C4-2B (cell line): Measurements from ENCODE around the gene RCSD1.

ENCODE experiments used
- H3K27ac ChIP-seq: fragments of 450-650 bp; 2 replicates; pipeline ENCODE4 v1.5.1; 2017
- ZFX ChIP-seq: fragments of 450-650 bp; IDR thresholded peaks from 2 replicates; pipeline ENCODE4 v1.6.1; 2017
- TF ChIP-seq, protein P1 (sequence below): fragments of 450-650 bp; conservative IDR thresholded peaks from 2 replicates; pipeline ENCODE4 v1.5.1; 2017; ENCODE audit warnings: mild to moderate bottlenecking

The RCSD1 gene

DNA sequence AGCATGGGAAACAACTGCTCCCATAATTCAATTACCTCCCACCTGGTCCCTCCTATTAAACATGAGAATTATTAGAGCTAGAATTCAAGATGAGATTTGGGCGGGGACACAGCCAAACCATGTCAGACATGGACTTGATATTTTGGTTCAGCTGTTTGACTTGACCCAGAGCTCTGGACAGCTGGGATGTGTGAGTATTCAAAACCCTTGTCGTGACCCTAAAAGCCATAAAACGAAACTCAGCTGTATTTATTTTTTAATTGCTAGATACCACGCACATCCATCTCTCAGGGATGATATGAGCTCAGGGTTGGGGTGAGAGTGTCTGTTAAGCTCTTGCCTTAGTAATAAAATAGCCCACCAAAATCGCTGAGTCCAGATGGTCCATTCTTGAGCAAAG lies 45.4 kb downstream of the RCSD1 start:
- H3K27ac ChIP-seq: no peak overlapping the region
- TF ChIP-seq, protein P1, sequence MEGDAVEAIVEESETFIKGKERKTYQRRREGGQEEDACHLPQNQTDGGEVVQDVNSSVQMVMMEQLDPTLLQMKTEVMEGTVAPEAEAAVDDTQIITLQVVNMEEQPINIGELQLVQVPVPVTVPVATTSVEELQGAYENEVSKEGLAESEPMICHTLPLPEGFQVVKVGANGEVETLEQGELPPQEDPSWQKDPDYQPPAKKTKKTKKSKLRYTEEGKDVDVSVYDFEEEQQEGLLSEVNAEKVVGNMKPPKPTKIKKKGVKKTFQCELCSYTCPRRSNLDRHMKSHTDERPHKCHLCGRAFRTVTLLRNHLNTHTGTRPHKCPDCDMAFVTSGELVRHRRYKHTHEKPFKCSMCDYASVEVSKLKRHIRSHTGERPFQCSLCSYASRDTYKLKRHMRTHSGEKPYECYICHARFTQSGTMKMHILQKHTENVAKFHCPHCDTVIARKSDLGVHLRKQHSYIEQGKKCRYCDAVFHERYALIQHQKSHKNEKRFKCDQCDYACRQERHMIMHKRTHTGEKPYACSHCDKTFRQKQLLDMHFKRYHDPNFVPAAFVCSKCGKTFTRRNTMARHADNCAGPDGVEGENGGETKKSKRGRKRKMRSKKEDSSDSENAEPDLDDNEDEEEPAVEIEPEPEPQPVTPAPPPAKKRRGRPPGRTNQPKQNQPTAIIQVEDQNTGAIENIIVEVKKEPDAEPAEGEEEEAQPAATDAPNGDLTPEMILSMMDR: no peak
- TF ChIP-seq ZFX: no peak

GRCh38 chr1:167676205-167676915 lies 46.3 kb downstream of the RCSD1 start:
- H3K27ac ChIP-seq: no peak overlapping the region
- TF ChIP-seq, protein P1: no peak
- TF ChIP-seq ZFX: no peak

DNA sequence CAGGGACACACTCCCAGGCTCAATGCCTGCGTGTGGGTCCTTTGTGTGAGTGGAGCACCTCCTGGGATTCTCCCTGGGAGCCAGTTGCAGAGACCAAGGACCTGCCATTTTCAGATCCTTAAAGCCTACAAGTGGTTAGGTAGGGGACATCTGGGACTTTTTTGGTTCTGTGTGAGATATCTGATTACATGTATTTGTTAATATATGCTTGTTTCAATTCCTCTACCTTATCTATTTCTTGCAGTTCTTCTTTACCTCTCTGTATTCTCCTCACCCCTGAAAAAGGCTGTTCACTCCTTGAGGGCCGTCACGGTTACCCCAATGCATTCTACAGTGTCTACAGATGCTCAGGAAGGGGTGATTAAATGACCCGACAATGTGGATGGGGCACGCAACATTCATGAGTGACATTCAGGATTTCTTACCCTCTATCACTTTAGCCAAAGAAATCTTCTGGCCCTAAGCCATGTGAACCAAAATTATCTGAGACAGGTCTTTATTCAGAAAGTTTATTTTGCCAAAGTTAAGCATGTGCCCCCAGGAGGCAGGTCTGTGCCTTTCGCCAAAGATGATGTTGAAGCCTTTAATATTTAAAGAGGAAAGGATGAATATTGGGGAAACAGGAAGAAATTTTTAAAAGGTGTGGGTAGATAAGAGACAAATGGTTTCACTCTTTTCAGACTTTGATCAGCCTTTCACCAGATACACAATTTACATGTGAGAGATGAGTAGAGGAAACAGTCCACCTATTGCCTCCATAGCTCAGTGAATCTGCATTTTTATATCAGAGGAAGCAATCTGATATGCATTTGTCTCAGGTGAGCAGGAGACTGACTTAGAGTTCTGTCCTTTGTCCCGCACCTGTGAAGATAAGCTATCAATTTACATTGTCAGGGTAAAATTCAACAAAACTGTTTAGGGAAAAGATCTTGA lies 47.1 kb downstream of the RCSD1 start:
- TF ChIP-seq ZFX: no peak
- TF ChIP-seq, protein P1: no peak
- no peak overlapping the region for H3K27ac ChIP-seq

- H3K27ac ChIP-seq: no peak overlapping the region
- TF ChIP-seq, protein P1: no peak
- TF ChIP-seq ZFX: no peak
Measured at GRCh38 chr1:167678422-167678821, 48.4 kb downstream of the RCSD1 start.

- no peak overlapping the region for H3K27ac ChIP-seq
- TF ChIP-seq, protein P1: no peak
- TF ChIP-seq ZFX: no peak
Measured at GRCh38 chr1:167678838-167679237, 48.8 kb downstream of the RCSD1 start.

DNA sequence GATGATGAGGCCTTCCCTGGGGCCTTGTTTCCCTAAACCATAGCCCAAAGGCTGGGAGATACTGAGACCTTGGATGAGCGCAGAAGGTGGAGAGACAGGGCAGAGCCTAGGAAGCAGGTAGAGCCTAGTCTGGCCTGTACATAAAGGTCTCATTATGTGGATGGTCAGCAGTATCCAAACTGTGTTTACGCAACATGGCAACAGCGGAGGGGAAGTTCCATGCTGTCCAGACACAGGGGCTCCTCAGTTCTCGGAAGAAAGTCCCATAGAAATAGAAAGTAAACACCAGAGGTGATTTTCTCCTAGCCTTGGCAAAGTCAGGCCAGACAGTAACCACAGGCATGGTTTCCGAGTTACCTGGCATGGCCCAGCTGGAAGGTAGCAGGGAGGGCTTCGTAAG lies 49.7 kb downstream of the RCSD1 start:
- TF ChIP-seq ZFX: no peak
- TF ChIP-seq, protein P1: no peak
- no peak overlapping the region for H3K27ac ChIP-seq

- TF ChIP-seq, protein P1: no peak
- no peak for TF ChIP-seq ZFX
- H3K27ac ChIP-seq: peak overlapping the region; percentile 0; the same call in 1 of the 2 replicates
Measured at GRCh38 chr1:167681024-167681423, 51.0 kb downstream of the RCSD1 start.
